Naive thymus-derived CD4-positive, alpha-beta T cell (primary cell): Measurements from ENCODE around the gene ACSS1. TPM values are rescaled to one million over a fixed set of nuclear protein-coding genes. Genes with fewer than 3 reads are reported as not detected.
A peak's percentile ranks its signal among the peaks of the same experiment; 100 is the strongest.

Source experiments
- ATAC-seq: fragments of 150-1000 bp; cut with Tn5 transposase; 2 replicates; pipeline ENCODE4 v1.10.0; 2021; ENCODE audit warnings: mild to moderate bottlenecking, moderate library complexity
- CTCF ChIA-PET: fragments of 350-600 bp; sonication (Branson Sonifier 250); formaldehyde crosslinking; loops from one replicate; lab custom pipeline; 2021; ENCODE audit warnings: antibody characterized with exemption; lab: Charles Lee
- POLR2A ChIA-PET: fragments of 350-600 bp; sonication (Branson Sonifier 250); formaldehyde crosslinking; loops from one replicate; lab custom pipeline; 2021; ENCODE audit warnings: antibody characterized with exemption, inconsistent platforms; lab: Charles Lee
- DNase-seq, 9 donors: peaks; one replicate each; pipeline versions ENCODE4 v3.0.0 to v3.0.0-alpha.2; 2020 to 2022; ENCODE audit warnings: mixed read lengths in 1 of 9
- H3K27ac ChIP-seq: one replicate; pipeline ENCODE4 v1.7.0; 2013; ENCODE audit warnings: mild to moderate bottlenecking, low read depth, low read length, moderate library complexity
- H3K27me3 ChIP-seq, 2 donors: one replicate each; pipeline ENCODE4 v1.7.0; 2013; ENCODE audit warnings: low read length in 2 of 2, mild to moderate bottlenecking in 2 of 2, moderate library complexity in 2 of 2; ENCODE audit not compliant: control insufficient read depth in 2 of 2, insufficient read depth in 2 of 2
- H3K36me3 ChIP-seq, 3 experiments: 1 replicate in 2 of 3; 2 replicates in 1 of 3; pipeline ENCODE4 v1.7.0; 2013; ENCODE audit warnings: low read length in 3 of 3, mild to moderate bottlenecking in 3 of 3, moderate library complexity in 1 of 3; ENCODE audit not compliant: insufficient read depth in 3 of 3, control insufficient read depth in 2 of 3
- H3K4me1 ChIP-seq, 2 donors: one replicate each; pipeline ENCODE4 v1.7.0; 2013; ENCODE audit warnings: low read length in 2 of 2, mild to moderate bottlenecking in 2 of 2, moderate library complexity in 1 of 2; ENCODE audit not compliant: control insufficient read depth in 2 of 2, insufficient read depth in 2 of 2
- H3K4me3 ChIP-seq: 2 replicates; pipeline ENCODE4 v1.7.0; 2013; ENCODE audit warnings: mild to moderate bottlenecking, low read length
- H3K9me3 ChIP-seq, 3 experiments: 1 replicate in 2 of 3; 2 replicates in 1 of 3; pipeline ENCODE4 v1.7.0; 2013; ENCODE audit warnings: low read length in 3 of 3; ENCODE audit not compliant: control insufficient read depth in 2 of 3
- H3K27ac Mint-ChIP-seq, 9 donors: one replicate each; pipeline ENCODE4 v1.8.0; 2020 to 2022; ENCODE audit warnings: mixed read lengths in 9 of 9, mild to moderate bottlenecking in 8 of 9, moderate library complexity in 5 of 9, inconsistent platforms in 2 of 9
- H3K27me3 Mint-ChIP-seq, 5 donors: one replicate each; pipeline ENCODE4 v1.8.0; 2021 to 2022; ENCODE audit warnings: mixed read lengths in 5 of 5, mild to moderate bottlenecking in 1 of 5
- H3K36me3 Mint-ChIP-seq, 5 donors: one replicate each; pipeline ENCODE4 v1.8.0; 2020 to 2022; ENCODE audit warnings: mixed read lengths in 5 of 5, mild to moderate bottlenecking in 3 of 5, inconsistent platforms in 1 of 5
- H3K4me1 Mint-ChIP-seq, 7 donors: one replicate each; pipeline ENCODE4 v1.8.0; 2020 to 2022; ENCODE audit warnings: mixed read lengths in 7 of 7, mild to moderate bottlenecking in 3 of 7, inconsistent platforms in 1 of 7
- H3K4me3 Mint-ChIP-seq, 10 donors: one replicate each; pipeline ENCODE4 v1.8.0; 2020 to 2022; ENCODE audit warnings: mild to moderate bottlenecking in 10 of 10, mixed read lengths in 10 of 10, moderate library complexity in 6 of 10, inconsistent platforms in 2 of 10
- H3K9me3 Mint-ChIP-seq, 11 donors: one replicate each; pipeline ENCODE4 v1.8.0; 2020 to 2022; ENCODE audit warnings: mixed read lengths in 11 of 11, mild to moderate bottlenecking in 4 of 11, inconsistent platforms in 1 of 11, moderate library complexity in 1 of 11
- intact Hi-C, 2 donors: fragments of 100-400 bp; cut with micrococcal nuclease; formaldehyde crosslinking; loops; one replicate each; pipeline ENCODE4 v1.15.1; 2023
- polyA plus RNA-seq, 2 donors: library from polyadenylated mRNA; unstranded; fragments of 300-500 nt; fragmentation: Illumina TruSeq; gene quantifications; one replicate each; pipeline ENCODE4 v1.2.3, GENCODE V29; 2021
- total RNA-seq, 6 experiments: library from RNA in 5 of 6; stranded (reverse) in 5 of 6; gene quantifications; 1 replicate in 5 of 6; 2 replicates in 1 of 6; pipeline ENCODE4 v1.2.3 and lab custom pipeline; 2021 to 2026

Gene ACSS1
- total and polyA plus RNA-seq, 7 experiments from 2014 or later = 33.1 to 51.7 (median 39.7) TPM

DNA sequence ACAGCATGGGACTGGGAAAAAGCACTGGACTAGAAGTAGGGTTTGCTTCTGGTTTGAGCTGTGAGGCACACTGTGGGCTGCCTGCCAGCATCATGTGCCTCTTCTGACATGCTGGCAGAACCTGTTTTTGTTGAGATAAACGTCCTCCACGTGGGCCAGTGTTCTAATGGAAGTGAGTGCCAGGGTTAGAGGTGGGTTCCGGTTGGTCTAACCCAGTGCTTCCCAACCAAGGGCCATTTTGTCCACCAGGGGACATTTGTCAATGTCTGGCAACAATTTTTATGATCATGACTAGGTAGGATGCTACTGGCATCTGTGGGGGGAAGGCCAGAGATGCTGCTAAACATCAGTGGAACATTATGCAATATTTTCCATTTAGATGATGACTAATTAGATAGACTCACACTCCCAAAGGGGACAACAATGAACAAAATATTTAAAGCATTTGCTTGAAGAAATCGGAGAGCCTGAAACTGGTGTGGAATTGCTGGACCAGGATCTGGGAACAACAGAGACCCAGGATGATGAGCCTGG is 57.6 kb downstream of the ACSS1 start:
- no peak for DNase-seq
- H3K36me3 Mint-ChIP-seq = peaks cover 7 to 31% (median 17%) of the 10 kb centered on the region in 5 donors
- H3K27ac Mint-ChIP-seq = peak overlapping the region in 1 of 9 donors; percentile 19

DNA sequence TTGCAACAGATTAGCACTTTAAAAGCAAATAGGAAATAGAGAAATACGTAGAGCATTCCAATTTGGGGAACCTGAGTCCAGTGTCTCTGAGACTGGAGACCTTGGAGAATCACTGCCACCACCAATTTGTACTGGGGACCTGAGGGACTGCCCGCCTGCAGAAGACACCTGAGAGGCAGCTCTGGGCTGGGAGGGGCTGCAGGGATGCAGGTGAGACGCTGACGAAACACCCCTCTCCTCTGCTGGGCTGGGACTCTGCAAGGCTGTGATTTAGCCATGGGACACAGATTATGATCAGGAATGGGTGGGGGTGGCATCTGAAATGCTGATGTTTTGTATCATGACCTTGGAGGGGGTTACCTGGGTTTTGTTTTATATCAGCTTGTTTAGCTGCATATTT is 58.4 kb downstream of the ACSS1 start:
- no peak overlapping the region for H3K4me3 ChIP-seq
- H3K9me3 Mint-ChIP-seq = no peaks in the 10 kb centered on the region
- peaks cover 0 to 29% (median 0%) of the 10 kb centered on the region in 5 donors for H3K27me3 Mint-ChIP-seq
- H3K27ac Mint-ChIP-seq = no peak overlapping the region
- H3K9me3 ChIP-seq = no peaks in the 10 kb centered on the region
- peaks cover 0 to 4% (median 0%) of the 10 kb centered on the region in 3 experiments for H3K36me3 ChIP-seq
- H3K36me3 Mint-ChIP-seq = peaks cover 7 to 29% (median 15%) of the 10 kb centered on the region in 5 donors
- ChIA-PET CTCF (interaction anchor here (0.7 kb wide), 1 partner anchor 66 kb away, joined by 3 read pairs; no protein-coding TSS in a partner anchor), POLR2A (no interaction called here)
- no peak for DNase-seq
- ATAC-seq = no peak
- peaks cover 6 to 9% (median 7%) of the 10 kb centered on the region in 7 donors for H3K4me1 Mint-ChIP-seq
- H3K4me1 ChIP-seq = peaks cover 0 to 3% of the 10 kb centered on the region in 2 donors
- no peaks in the 10 kb centered on the region for H3K27me3 ChIP-seq
- H3K27ac ChIP-seq = no peak overlapping the region
- intact Hi-C loops = loop anchor here in 1 of 2 donors (10.0 kb wide), 2 partner anchors 625 to 1065 kb away; partner anchors contain the start of gene NANP
- no peak overlapping the region for H3K4me3 Mint-ChIP-seq

More for the DNA sequence above, 57.6 kb downstream of the ACSS1 start:
- no peak overlapping the region for H3K4me3 Mint-ChIP-seq
- CTCF ChIA-PET = interaction anchor here (0.7 kb wide), 1 partner anchor 65 kb away, joined by 3 read pairs; no protein-coding TSS in a partner anchor
- Histone ChIP-seq H3K27me3 (no peaks in the 10 kb centered on the region), H3K4me3 (no peak overlapping the region), H3K27ac (no peak overlapping the region), H3K9me3 (no peaks in the 10 kb centered on the region), H3K4me1 (no peaks in the 10 kb centered on the region), H3K36me3 (peaks cover 0 to 4% (median 4%) of the 10 kb centered on the region in 3 experiments)
- H3K4me1 Mint-ChIP-seq = peaks cover 0 to 2% (median under 1%) of the 10 kb centered on the region in 7 donors
- ATAC-seq = no peak
- intact Hi-C loops = no loop called here
- peaks cover 0 to 23% (median 0%) of the 10 kb centered on the region in 5 donors for H3K27me3 Mint-ChIP-seq
- no peaks in the 10 kb centered on the region for H3K9me3 Mint-ChIP-seq
- POLR2A ChIA-PET = interaction anchor here (1.0 kb wide), 1 partner anchor 58 kb away, joined by 4 read pairs; the partner anchor contains the start of gene ACSS1

DNA sequence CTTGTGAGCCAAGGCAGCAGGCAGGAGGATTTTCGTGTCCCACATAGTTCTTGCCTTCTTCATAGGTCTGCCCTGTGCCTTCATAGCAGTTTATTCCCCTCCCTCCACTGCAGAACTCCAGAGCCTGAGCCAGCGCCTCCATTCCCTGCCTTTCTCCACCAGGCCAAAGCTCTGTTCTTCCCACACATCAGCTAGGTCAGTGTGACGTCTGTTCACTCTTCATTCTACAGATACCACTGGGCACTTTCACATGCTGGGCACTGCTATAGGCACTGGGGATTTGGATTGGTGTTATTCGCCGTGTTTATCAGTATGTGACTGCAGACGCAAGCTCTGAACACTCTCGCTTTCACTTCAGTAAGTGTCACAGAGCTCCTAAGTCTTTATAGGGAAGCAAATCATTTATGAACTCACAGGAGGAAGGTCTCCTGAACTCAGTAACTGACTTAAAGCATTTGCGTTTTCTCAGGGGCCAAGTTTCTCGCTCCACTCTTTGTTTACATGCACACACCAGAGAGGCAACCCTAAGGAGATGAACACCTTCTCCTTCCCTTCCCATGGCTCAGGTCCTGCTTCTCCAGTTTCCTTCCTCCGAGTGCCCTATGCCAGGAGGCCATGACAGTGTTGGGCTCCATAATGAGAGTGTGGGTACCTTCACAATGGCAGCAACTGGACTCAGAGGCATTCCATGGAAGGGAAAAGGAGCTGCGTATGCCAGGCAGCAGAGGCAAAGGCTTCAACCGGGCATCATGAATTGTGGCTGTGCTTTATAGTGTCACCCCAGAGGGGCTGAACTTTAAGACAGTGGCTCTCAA is 59.1 kb downstream of the ACSS1 start:
- Mint-ChIP-seq H3K27me3 (peaks cover 0 to 29% (median 0%) of the 10 kb centered on the region in 5 donors), H3K27ac (no peak overlapping the region), H3K4me1 (peaks cover 9 to 13% (median 13%) of the 10 kb centered on the region in 7 donors), H3K4me3 (no peak overlapping the region), H3K36me3 (peaks cover 7 to 21% (median 14%) of the 10 kb centered on the region in 5 donors), H3K9me3 (no peaks in the 10 kb centered on the region)
- POLR2A ChIA-PET = interaction anchor here (1.0 to 1.4 kb wide), 3 partner anchors 44 to 197 kb away, joined by 3 read pairs; partner anchors contain the start of gene ENTPD6
- ATAC-seq (no peak), DNase-seq (no peak)
- intact Hi-C loops = loop anchor here in 1 of 2 donors (10.0 kb wide), 2 partner anchors 626 to 1064 kb away; partner anchors contain the start of gene NANP
- CTCF ChIA-PET = interaction anchor here (1.3 kb wide), 1 partner anchor 66 kb away, joined by 6 read pairs; no protein-coding TSS in a partner anchor
- Histone ChIP-seq H3K4me1 (peaks cover 0 to 5% of the 10 kb centered on the region in 2 donors), H3K9me3 (no peaks in the 10 kb centered on the region), H3K36me3 (peaks cover 0 to 4% (median 0%) of the 10 kb centered on the region in 3 experiments), H3K27me3 (no peaks in the 10 kb centered on the region), H3K4me3 (no peak overlapping the region), H3K27ac (no peak overlapping the region)

DNA sequence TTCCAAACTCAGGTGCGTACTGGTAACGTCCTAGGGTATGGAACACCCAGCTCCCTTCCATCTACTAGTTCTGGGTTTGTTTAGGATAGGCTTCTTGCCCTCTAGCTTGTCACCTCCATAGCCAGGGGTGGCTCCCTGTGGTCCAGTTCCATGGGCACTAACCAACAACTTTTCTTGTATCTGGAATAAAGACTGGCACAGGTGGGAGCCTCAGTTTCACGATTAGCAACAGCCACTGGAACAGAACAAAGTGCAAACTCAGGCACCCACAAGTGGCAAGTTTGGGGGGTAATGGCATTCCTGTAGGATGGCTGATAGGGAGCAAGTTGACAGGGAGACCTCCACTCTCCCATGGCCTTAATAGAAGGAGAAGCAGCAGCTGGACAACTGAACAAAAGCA is 59.8 kb downstream of the ACSS1 start:
- Mint-ChIP-seq H3K4me1 (peaks cover 15 to 21% (median 18%) of the 10 kb centered on the region in 7 donors), H3K9me3 (no peaks in the 10 kb centered on the region), H3K27ac (no peak overlapping the region), H3K27me3 (peaks cover 0 to 29% (median 0%) of the 10 kb centered on the region in 5 donors), H3K36me3 (peaks cover 7 to 14% (median 8%) of the 10 kb centered on the region in 5 donors), H3K4me3 (no peak overlapping the region)
- no peak for DNase-seq
- Histone ChIP-seq H3K9me3 (no peaks in the 10 kb centered on the region), H3K4me1 (peaks cover 5% of the 10 kb centered on the region in 2 donors), H3K27me3 (no peaks in the 10 kb centered on the region), H3K36me3 (peaks cover 0 to 2% (median 0%) of the 10 kb centered on the region in 3 experiments), H3K27ac (no peak overlapping the region), H3K4me3 (no peak overlapping the region)
- POLR2A ChIA-PET = interaction anchor here (1.0 to 1.4 kb wide), 3 partner anchors 45 to 197 kb away, joined by 3 read pairs; partner anchors contain the start of gene ENTPD6
- no peak for ATAC-seq
- CTCF ChIA-PET = interaction anchor here (1.3 kb wide), 1 partner anchor 67 kb away, joined by 6 read pairs; no protein-coding TSS in a partner anchor
- intact Hi-C loops = loop anchor here in 1 of 2 donors (10.0 kb wide), 2 partner anchors 627 to 1063 kb away; partner anchors contain the start of gene NANP

DNA sequence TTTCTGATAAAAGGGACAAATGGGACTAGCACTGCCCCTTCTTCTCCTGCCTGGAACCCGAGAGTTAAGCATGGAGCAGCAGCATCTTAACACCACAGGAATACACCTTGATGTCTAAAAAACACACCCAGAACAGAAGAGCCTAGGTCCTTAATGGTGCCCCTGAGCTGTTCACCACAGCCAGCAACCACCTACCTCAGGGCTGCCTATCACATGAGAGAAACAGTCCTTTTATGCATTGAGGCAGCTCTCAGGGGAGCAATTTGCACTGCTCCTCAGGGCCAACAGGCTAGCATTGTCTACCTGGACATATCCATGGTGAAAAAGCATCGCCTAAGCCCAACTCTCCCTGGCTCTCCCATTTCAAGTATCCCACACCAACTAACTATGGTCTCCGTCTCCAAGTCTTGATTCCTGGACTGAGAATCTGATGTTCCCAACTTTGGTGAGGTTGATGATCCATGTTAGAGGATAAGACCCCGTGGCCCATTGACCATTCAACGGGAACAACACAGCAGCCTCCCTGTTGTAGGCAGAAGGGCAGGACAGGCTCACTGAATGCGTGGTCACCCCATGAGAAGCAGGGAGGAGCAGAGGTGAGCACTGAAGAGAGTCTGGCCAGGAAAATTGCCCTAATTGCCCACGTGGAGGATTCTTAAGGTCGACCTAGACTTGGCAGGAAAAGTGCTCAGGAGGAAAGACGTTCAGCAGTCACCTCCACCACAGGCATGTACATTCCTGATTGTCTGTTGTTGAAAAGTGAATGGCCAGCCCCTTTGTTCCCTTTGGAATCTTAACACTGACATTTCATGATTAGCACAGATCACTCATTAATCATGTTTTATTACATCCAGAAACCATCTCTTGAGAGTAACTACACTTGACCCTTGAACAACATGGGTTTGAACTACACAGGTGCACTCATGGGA is 61.2 kb downstream of the ACSS1 start:
- Mint-ChIP-seq H3K9me3 (no peaks in the 10 kb centered on the region), H3K4me3 (no peak overlapping the region), H3K27me3 (peaks cover 0 to 29% (median 0%) of the 10 kb centered on the region in 5 donors), H3K27ac (no peak overlapping the region), H3K4me1 (peaks cover 13 to 32% (median 22%) of the 10 kb centered on the region in 7 donors), H3K36me3 (peaks cover 0 to 3% (median 0%) of the 10 kb centered on the region in 5 donors)
- DNase-seq (no peak), ATAC-seq (no peak)
- intact Hi-C loops = loop anchor here in 1 of 2 donors (10.0 kb wide), 2 partner anchors 628 to 1062 kb away; partner anchors contain the start of gene NANP
- ChIA-PET CTCF (interaction anchor here (1.4 to 4.0 kb wide), 3 partner anchors 67 to 182 kb away, joined by 4 to 122 read pairs (median 5); no protein-coding TSS in a partner anchor), POLR2A (interaction anchor here (1.2 to 7.6 kb wide), 4 partner anchors 60 to 182 kb away, joined by 4 to 95 read pairs (median 28); partner anchors contain the start of gene ACSS1)
- H3K4me1 ChIP-seq = peaks cover 7% of the 10 kb centered on the region in 2 donors
- no peaks in the 10 kb centered on the region for H3K27me3 ChIP-seq
- no peak overlapping the region for H3K4me3 ChIP-seq
- H3K9me3 ChIP-seq = no peaks in the 10 kb centered on the region
- H3K36me3 ChIP-seq = peaks cover 0 to 3% (median 0%) of the 10 kb centered on the region in 3 experiments
- H3K27ac ChIP-seq = no peak overlapping the region
